ENCODE measurements around the gene PRRC2A. TPM values are rescaled to one million over a fixed set of nuclear protein-coding genes. Genes with fewer than 3 reads are reported as not detected.

Gene PRRC2A
- total RNA-seq, 1 donor from 2014 or later: 74.6 TPM

GRCh38 chr6:31654574-31655348 lies 34.2 kb downstream of the PRRC2A start:
- H3K27me3 ChIP-seq: no peaks in the 10 kb centered on the region
- intact Hi-C loops (cut with DNase I): no loop called here
- peaks cover 50% of the 10 kb centered on the region for H3K4me1 ChIP-seq
- no peak overlapping the region for H3K4me3 ChIP-seq
- no peaks in the 10 kb centered on the region for H3K9me3 ChIP-seq
- TF ChIP-seq POLR2A (IDR thresholded peaks at IDR 0.05): no peak
- TF ChIP-seq CTCF (IDR thresholded peaks at IDR 0.05): no peak
- TF ChIP-seq POLR2AphosphoS5 (IDR thresholded peaks at IDR 0.05; ENCODE audit: insufficient read depth in 1 of 2, low read depth in 1 of 2): no peak
- H3K27ac ChIP-seq: no peak overlapping the region
- H3K36me3 ChIP-seq: no peaks in the 10 kb centered on the region
- no peak for DNase-seq (ENCODE audit: extremely low spot score in 2 of 2)

GRCh38 chr6:31655349-31656237 lies 35.1 kb downstream of the PRRC2A start, which contains the start of gene APOM:
APOM (plus strand) TSS chr6:31655894; CDS start chr6:31655967, 73 bp downstream.
- Histone ChIP-seq H3K27me3 (no peaks in the 10 kb centered on the region), H3K27ac (no peak within 1 kb of the TSS), H3K4me1 (peaks cover 49% of the 10 kb centered on the region), H3K36me3 (no peaks in the 10 kb centered on the region), H3K9me3 (no peaks in the 10 kb centered on the region), H3K4me3 (no peak within 1 kb of the TSS)
- intact Hi-C loops (cut with DNase I): no loop called here
- no peak for DNase-seq (ENCODE audit: extremely low spot score in 2 of 2)
- TF ChIP-seq POLR2A (IDR thresholded peaks at IDR 0.05) (no peak), POLR2AphosphoS5 (IDR thresholded peaks at IDR 0.05; ENCODE audit: insufficient read depth in 1 of 2, low read depth in 1 of 2) (no peak), CTCF (IDR thresholded peaks at IDR 0.05) (no peak)

- Histone ChIP-seq H3K36me3 (peaks cover 0 to 8% of the 10 kb centered on the region in 2 donors), H3K27ac (no peak overlapping the region), H3K9me3 (no peaks in the 10 kb centered on the region), H3K27me3 (no peaks in the 10 kb centered on the region), H3K4me1 (peaks cover 52% of the 10 kb centered on the region), H3K4me3 (no peak overlapping the region)
- no peak for TF ChIP-seq POLR2AphosphoS5 (IDR thresholded peaks at IDR 0.05; ENCODE audit: insufficient read depth in 1 of 2, low read depth in 1 of 2)
- TF ChIP-seq CTCF (IDR thresholded peaks at IDR 0.05): no peak
- TF ChIP-seq POLR2A (IDR thresholded peaks at IDR 0.05): no peak
- intact Hi-C loops (cut with DNase I): no loop called here
- no peak for DNase-seq (ENCODE audit: extremely low spot score in 2 of 2)
Measured at GRCh38 chr6:31657406-31658157, 37.1 kb downstream of the PRRC2A start.

- Histone ChIP-seq H3K4me1 (peaks cover 58% of the 10 kb centered on the region), H3K9me3 (no peaks in the 10 kb centered on the region), H3K27me3 (no peaks in the 10 kb centered on the region), H3K27ac (no peak overlapping the region), H3K36me3 (peaks cover 0 to 8% of the 10 kb centered on the region in 2 donors), H3K4me3 (no peak overlapping the region)
- intact Hi-C loops (cut with DNase I): no loop called here
- TF ChIP-seq CTCF (IDR thresholded peaks at IDR 0.05): no peak
- TF ChIP-seq POLR2A (IDR thresholded peaks at IDR 0.05): no peak
- TF ChIP-seq POLR2AphosphoS5 (IDR thresholded peaks at IDR 0.05; ENCODE audit: insufficient read depth in 1 of 2, low read depth in 1 of 2): no peak
- DNase-seq (ENCODE audit: extremely low spot score in 2 of 2): no peak
Measured at GRCh38 chr6:31658158-31658688, 37.7 kb downstream of the PRRC2A start.
